Measurements from ENCODE around the gene TUSC2. TPM values are rescaled to one million over a fixed set of nuclear protein-coding genes. Genes with fewer than 3 reads are reported as not detected.

Gene TUSC2
- total and polyA plus RNA-seq, 9 of the 15 experiments (the other 6 are each of a cell fraction or from before 2014, with no cell fraction given): 2.8 to 67.5 (median 25.8) TPM

DNA sequence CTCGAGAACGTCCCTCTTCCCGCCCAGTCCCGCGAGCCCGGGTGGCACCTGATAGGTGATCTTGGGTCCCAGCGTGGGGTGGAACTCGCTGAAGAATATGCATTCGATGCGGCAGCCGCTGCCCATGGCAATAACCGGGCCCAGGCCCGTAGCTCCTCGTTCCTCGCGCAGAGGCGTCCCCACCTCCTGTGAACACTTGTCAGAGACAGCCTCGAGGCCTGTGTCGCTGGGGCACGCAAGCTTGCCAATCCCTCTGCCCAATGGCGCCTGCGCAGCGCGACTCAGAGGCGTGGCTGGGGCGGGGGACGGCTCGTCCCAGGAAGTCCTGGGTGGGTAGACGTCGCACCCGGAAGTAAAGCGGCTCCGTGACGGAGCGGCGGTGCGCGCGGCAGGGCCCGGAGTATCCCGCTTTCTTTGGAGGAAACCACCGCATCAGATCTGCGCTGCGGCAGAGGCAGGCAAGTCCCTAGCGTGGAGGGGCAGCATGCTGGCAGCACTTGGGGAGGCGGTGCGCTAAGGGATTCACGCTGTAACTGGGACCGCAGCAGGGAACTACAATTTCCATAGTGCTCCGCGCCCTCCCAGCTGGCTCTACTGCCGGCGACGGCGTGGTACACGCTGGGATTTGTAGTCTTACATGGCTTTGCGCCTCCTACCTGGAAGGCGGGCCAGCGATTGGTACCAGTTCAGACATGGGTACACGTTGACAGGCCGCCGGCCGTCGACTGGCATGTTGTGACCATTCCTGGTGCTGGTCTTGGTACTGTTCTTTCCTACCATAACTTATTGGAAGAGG, 22.7 kb upstream of the TUSC2 start, which contains the start of the genes CYB561D2 and NPRL2 (continued):
- TF ChIP-seq CREM (IDR thresholded peaks at IDR 0.05; ENCODE audit: low read depth) (peak; percentile 94), L3MBTL2 (IDR thresholded peaks at IDR 0.05) (peak; percentile 91), ETV6 (IDR thresholded peaks at IDR 0.05; ENCODE audit: borderline replicate concordance in 1 of 2, low read depth in 2 of 2, low read length in 1 of 2) (no peak), ETV6 (CRISPR knock-in tag; IDR thresholded peaks at IDR 0.05; ENCODE audit: borderline replicate concordance) (no peak), MXI1 (IDR thresholded peaks at IDR 0.05; ENCODE audit: low read depth, low read length) (0 out of 2 replicates have a peak, but pooled peaks have one; percentile 13), ZFPM2 (CRISPR knock-in tag; IDR thresholded peaks at IDR 0.05) (no peak), NRF1 (conservative IDR thresholded peaks at IDR 0.05 in 1 of 2, IDR thresholded peaks at IDR 0.05 in 1 of 2) (peak; percentile 94 to 96), GATAD2A (IDR thresholded peaks at IDR 0.05) (no peak), MTA3 (IDR thresholded peaks at IDR 0.05; ENCODE audit: borderline replicate concordance) (peak; percentile 54; the same call in 1 of the 2 replicates), HNRNPH1 (optimal IDR thresholded peaks at IDR 0.05; ENCODE audit: low read depth, low read length) (no peak), ZSCAN29 (IDR thresholded peaks at IDR 0.05) (no peak), HNRNPL (IDR thresholded peaks at IDR 0.05; ENCODE audit: low read depth, low read length) (peak; percentile 55; the same call in 1 of the 2 replicates), EGR1 (conservative IDR thresholded peaks at IDR 0.05) (0 out of 2 replicates have a peak, but pooled peaks have one; percentile 7), PCBP2 (IDR thresholded peaks at IDR 0.05; ENCODE audit: low read depth, low read length, poor library complexity, severe bottlenecking) (no peak), SMAD2 (IDR thresholded peaks at IDR 0.05; ENCODE audit: low read depth, low read length) (no peak), ZNF507 (tag; conservative IDR thresholded peaks at IDR 0.05) (no peak), HDAC2 (IDR thresholded peaks at IDR 0.05) (no peak), ZNF347 (CRISPR knock-in tag; IDR thresholded peaks at IDR 0.05; ENCODE audit: low read depth) (no peak), EP400 (IDR thresholded peaks at IDR 0.05) (peak; percentile 65), KLF6 (CRISPR knock-in tag; IDR thresholded peaks at IDR 0.05; ENCODE audit: borderline replicate concordance) (0 out of 2 replicates have a peak, but pooled peaks have one; percentile 53), ZNF384 (IDR thresholded peaks at IDR 0.05; ENCODE audit: low read depth, low read length) (no peak), POLR2B (IDR thresholded peaks at IDR 0.05; ENCODE audit: low read depth, partially characterized antibody) (peak; percentile 70), ZNF445 (CRISPR knock-in tag; IDR thresholded peaks at IDR 0.05; ENCODE audit: low read depth) (no peak)
- TF ChIP-seq, protein P1, sequence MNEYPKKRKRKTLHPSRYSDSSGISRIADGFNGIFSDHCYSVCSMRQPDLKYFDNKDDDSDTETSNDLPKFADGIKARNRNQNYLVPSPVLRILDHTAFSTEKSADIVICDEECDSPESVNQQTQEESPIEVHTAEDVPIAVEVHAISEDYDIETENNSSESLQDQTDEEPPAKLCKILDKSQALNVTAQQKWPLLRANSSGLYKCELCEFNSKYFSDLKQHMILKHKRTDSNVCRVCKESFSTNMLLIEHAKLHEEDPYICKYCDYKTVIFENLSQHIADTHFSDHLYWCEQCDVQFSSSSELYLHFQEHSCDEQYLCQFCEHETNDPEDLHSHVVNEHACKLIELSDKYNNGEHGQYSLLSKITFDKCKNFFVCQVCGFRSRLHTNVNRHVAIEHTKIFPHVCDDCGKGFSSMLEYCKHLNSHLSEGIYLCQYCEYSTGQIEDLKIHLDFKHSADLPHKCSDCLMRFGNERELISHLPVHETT (CRISPR knock-in tag; conservative IDR thresholded peaks at IDR 0.05 in 1 of 2, IDR thresholded peaks at IDR 0.05 in 1 of 2): 0 out of 4 replicates have a peak, but pooled peaks of 1 of the 2 experiments have one; percentile 56
- TF ChIP-seq, protein P2, sequence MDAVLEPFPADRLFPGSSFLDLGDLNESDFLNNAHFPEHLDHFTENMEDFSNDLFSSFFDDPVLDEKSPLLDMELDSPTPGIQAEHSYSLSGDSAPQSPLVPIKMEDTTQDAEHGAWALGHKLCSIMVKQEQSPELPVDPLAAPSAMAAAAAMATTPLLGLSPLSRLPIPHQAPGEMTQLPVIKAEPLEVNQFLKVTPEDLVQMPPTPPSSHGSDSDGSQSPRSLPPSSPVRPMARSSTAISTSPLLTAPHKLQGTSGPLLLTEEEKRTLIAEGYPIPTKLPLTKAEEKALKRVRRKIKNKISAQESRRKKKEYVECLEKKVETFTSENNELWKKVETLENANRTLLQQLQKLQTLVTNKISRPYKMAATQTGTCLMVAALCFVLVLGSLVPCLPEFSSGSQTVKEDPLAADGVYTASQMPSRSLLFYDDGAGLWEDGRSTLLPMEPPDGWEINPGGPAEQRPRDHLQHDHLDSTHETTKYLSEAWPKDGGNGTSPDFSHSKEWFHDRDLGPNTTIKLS (IDR thresholded peaks at IDR 0.05; ENCODE audit: borderline replicate concordance, low read depth): peak; percentile 89; the same call in 1 of the 2 replicates
- TF ChIP-seq, protein P3, sequence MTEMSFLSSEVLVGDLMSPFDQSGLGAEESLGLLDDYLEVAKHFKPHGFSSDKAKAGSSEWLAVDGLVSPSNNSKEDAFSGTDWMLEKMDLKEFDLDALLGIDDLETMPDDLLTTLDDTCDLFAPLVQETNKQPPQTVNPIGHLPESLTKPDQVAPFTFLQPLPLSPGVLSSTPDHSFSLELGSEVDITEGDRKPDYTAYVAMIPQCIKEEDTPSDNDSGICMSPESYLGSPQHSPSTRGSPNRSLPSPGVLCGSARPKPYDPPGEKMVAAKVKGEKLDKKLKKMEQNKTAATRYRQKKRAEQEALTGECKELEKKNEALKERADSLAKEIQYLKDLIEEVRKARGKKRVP (CRISPR knock-in tag; IDR thresholded peaks at IDR 0.05): peak; percentile 59; the same call in 1 of the 2 replicates
